GM19452 (cell line): ENCODE measurements around the gene USP28.
A peak's percentile ranks its signal among the peaks of the same experiment; 100 is the strongest.
"Not testable (repeated sequence)": the region's sequence is repeated elsewhere in the genome, so short reads cannot be mapped to it uniquely, and the experiment has no call there.

Source experiments
- ATAC-seq: cut with Tn5 transposase; IDR thresholded peaks from one replicate; pipeline ENCODE4 v1.9.1; 2021; ENCODE audit not compliant: unreplicated experiment

The USP28 gene

GRCh38 chr11:113774174-113774503, 101.2 kb downstream of the USP28 start:
- ATAC-seq, result no peak

- ATAC-seq, result peak; percentile 99
Measured at GRCh38 chr11:113773416-113774173, 101.8 kb downstream of the USP28 start, which contains the start of gene ZW10. Gene ZW10 (minus strand): TSS chr11:113773692. CDS start chr11:113773666, 26 bp downstream.

GRCh38 chr11:113773092-113773415, 102.3 kb downstream of the USP28 start:
- no peak for ATAC-seq

- ATAC-seq, result no peak
Measured at GRCh38 chr11:113771964-113772363, 103.4 kb downstream of the USP28 start.

- no peak for ATAC-seq
Measured at GRCh38 chr11:113764527-113765219, 110.7 kb downstream of the USP28 start.

- not testable (repeated sequence) for ATAC-seq
Measured at GRCh38 chr11:113763040-113763439, 112.3 kb downstream of the USP28 start.

DNA sequence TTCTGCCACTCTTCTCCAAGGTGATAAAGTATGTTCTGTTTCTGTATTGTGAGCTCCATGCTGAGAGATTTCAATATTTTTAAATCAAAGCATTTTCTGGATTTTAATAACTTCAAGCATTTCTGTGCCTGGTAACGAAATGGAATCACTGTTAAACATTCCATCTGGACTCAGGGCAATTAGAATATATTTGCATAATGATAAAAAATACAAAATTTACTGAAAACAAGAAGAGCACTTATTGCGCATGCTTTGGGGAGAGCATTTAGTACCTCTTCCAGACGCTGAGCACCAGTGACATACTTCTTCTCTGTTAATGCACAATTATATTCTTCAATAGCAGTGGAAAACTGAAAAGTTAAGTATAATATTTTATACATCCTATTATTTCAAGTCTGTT, 115.1 kb downstream of the USP28 start:
- ATAC-seq, result no peak

DNA sequence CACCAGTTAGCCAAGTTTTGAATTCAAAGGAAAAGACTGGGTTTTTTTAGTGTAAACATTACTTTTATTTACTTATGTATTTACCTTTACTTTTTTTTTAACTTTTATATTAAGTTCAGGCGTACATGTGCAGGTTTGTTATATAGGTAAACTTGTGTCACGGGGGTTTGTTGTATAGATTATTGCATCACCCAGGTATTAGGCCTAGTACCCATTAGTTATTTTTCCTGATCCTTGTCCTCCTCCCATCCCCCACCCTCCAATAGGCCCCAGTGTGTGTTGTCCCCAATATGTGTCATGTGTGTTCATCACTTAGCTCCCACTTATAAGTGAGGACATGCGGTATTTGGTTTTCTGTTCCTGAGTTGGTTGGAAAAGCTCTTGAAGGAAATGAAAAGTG, 122.4 kb downstream of the USP28 start:
- no peak for ATAC-seq
